ENCODE data around the gene FBXL2.

FBXL2 gene

DNA sequence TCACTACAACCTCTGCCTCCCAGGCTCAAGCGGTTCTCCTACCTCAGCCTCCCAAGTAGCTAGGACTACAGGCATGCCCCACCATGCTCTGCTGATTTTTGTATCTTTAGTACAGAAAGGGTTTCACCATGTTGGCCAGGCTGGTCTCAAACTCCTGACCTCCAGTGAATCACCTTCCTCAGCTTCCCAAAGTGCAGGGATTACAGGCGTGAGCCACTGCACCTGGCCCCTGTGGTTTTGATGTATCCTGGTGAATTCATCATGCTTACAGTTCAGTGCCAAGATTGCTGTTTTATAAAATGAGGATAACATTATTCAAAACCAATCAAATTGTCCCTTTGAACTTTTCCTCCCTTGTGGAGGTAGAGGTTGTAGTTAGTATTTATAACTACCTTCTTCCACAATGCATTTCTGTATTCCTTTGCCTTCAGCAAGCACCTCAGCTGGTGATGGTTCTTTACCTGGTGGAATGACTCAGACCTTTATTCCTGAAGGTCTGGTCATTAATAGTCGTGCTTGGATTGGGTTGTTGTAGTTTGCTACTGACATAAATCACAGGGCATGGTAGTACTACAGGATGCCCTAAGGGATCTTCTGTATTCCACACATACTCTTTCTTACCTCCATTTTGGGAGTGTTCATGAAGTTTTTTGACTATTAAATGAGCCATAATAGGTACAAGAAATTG, 86.0 kb downstream of the FBXL2 start:
- DNase-seq = no peak
- Histone ChIP-seq H3K27ac (no peak overlapping the region), H3K4me1 (peaks cover 0 to 11% (median 5%) of the 10 kb centered on the region in 4 donors), H3K27me3 (no peaks in the 10 kb centered on the region), H3K36me3 (peaks cover 4 to 5% (median 5%) of the 10 kb centered on the region in 3 donors), H3K4me3 (no peak overlapping the region), H3K9me3 (no peaks in the 10 kb centered on the region)
- TF ChIP-seq, protein P1, sequence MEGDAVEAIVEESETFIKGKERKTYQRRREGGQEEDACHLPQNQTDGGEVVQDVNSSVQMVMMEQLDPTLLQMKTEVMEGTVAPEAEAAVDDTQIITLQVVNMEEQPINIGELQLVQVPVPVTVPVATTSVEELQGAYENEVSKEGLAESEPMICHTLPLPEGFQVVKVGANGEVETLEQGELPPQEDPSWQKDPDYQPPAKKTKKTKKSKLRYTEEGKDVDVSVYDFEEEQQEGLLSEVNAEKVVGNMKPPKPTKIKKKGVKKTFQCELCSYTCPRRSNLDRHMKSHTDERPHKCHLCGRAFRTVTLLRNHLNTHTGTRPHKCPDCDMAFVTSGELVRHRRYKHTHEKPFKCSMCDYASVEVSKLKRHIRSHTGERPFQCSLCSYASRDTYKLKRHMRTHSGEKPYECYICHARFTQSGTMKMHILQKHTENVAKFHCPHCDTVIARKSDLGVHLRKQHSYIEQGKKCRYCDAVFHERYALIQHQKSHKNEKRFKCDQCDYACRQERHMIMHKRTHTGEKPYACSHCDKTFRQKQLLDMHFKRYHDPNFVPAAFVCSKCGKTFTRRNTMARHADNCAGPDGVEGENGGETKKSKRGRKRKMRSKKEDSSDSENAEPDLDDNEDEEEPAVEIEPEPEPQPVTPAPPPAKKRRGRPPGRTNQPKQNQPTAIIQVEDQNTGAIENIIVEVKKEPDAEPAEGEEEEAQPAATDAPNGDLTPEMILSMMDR (IDR thresholded peaks at IDR 0.05) = no peak
- intact Hi-C loops (cut with DNase I; ENCODE audit: low total_unique reads) = no loop called here

GRCh38 chr3:33364060-33364459, 86.8 kb downstream of the FBXL2 start:
- Histone ChIP-seq H3K27me3 (no peaks in the 10 kb centered on the region), H3K4me3 (no peak overlapping the region), H3K27ac (no peak overlapping the region), H3K4me1 (peaks cover 0 to 5% (median 2%) of the 10 kb centered on the region in 4 donors), H3K9me3 (no peaks in the 10 kb centered on the region), H3K36me3 (peaks cover 4 to 5% (median 5%) of the 10 kb centered on the region in 3 donors)
- TF ChIP-seq, protein P1 (IDR thresholded peaks at IDR 0.05) = no peak
- DNase-seq = no peak
- intact Hi-C loops (cut with DNase I; ENCODE audit: low total_unique reads) = no loop called here

DNA sequence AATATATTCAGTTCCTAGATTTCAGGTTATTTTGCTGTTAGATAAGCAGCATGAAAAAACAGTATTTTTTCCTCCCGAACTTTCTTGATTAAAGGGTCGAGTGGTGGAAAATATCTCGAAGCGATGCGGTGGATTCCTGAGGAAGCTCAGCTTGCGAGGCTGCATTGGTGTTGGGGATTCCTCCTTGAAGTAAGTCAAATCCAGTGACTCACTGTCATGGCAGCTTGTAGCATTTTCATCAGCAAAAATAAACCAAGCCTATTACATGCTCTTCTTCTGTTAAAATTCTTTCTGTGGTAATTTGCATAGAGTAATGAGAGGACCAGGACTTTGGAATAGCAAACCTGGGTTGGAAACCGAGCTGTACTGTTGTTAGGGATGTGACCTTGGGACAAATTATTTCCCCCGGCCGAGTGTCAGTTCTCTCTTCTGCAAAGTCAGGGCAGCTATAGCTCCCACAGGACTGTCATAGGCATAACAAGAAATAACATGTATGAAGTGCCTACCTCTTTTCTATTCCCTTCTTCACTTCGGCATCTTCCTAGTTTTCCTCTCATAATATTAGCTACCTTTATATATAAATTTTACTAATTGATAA, 87.4 kb downstream of the FBXL2 start:
- no peak overlapping the region for H3K27ac ChIP-seq
- no peak for DNase-seq

DNA sequence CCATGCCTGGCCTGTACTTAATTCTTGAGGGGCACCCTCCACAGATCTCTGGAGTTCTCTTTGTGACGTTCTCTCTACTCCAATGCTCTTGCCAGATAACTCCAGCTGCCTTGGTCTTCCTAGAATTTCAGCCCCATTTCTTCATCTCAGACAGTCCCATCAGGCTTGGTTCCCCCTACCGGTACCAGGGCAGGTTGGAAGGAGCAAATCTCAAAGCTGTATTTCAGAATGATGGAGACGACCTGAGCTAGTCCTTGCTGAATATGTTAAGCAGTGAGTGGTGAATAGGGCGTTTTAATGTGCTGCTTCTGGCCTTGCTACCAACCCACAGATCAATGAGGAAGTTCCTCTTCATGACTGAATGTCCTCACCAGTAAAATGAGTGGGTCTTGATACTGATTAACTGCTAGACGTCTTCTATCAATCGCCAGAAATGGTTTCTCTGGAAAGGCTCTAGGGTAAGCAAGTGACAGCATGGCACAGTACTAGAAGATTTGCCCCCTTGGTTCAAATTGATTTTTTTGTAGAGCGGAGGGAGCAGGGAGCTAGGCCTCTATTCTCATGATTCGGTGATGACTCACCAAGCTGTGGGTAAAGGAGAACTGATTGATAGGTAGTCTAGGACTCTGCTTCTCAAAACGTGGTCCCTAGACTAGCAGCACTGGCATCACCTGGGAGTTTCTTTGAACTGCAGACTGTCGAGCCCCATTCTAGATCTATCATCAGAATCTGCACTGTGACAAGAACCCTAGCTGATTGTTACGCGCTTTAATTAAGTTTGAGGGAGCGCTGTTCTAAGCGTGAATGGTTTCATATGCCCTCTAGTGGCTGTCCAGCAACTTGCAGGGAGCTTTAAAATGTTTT, 95.2 kb downstream of the FBXL2 start:
- DNase-seq = peak in 1 of 2 donors; percentile 41
- Histone ChIP-seq H3K4me3 (no peak overlapping the region), H3K27me3 (no peaks in the 10 kb centered on the region), H3K27ac (peak overlapping the region; percentile 30 to 56), H3K36me3 (peaks cover 23 to 30% (median 29%) of the 10 kb centered on the region in 3 donors), H3K4me1 (peaks cover 0 to 11% (median 0%) of the 10 kb centered on the region in 4 donors), H3K9me3 (peaks cover 0 to 5% (median 0%) of the 10 kb centered on the region in 3 donors)
- intact Hi-C loops (cut with DNase I; ENCODE audit: low total_unique reads) = loop anchor here (1.0 to 10.0 kb wide), 2 partner anchors 158 to 240 kb away; partner anchors contain the start of gene SUSD5
- TF ChIP-seq, protein P1 (IDR thresholded peaks at IDR 0.05) = peak; percentile 90 to 94

More for the DNA sequence above, 87.4 kb downstream of the FBXL2 start:
- H3K9me3 ChIP-seq = no peaks in the 10 kb centered on the region
- intact Hi-C loops (cut with DNase I; ENCODE audit: low total_unique reads) = no loop called here
- peaks cover 4 to 5% (median 5%) of the 10 kb centered on the region in 3 donors for H3K36me3 ChIP-seq
- H3K4me1 ChIP-seq = peaks cover 0 to 5% (median 2%) of the 10 kb centered on the region in 4 donors
- H3K4me3 ChIP-seq = no peak overlapping the region
- TF ChIP-seq, protein P1 (IDR thresholded peaks at IDR 0.05) = no peak
- no peaks in the 10 kb centered on the region for H3K27me3 ChIP-seq

GRCh38 chr3:33373082-33373437, 95.8 kb downstream of the FBXL2 start:
- no peak for DNase-seq
- TF ChIP-seq, protein P1 (IDR thresholded peaks at IDR 0.05) = no peak
- Histone ChIP-seq H3K4me3 (no peak overlapping the region), H3K9me3 (peaks cover 0 to 5% (median 0%) of the 10 kb centered on the region in 3 donors), H3K36me3 (peaks cover 29 to 37% (median 35%) of the 10 kb centered on the region in 3 donors), H3K27me3 (no peaks in the 10 kb centered on the region), H3K27ac (no peak overlapping the region), H3K4me1 (peaks cover 0 to 11% (median 0%) of the 10 kb centered on the region in 4 donors)
- intact Hi-C loops (cut with DNase I; ENCODE audit: low total_unique reads) = loop anchor here (10.0 kb wide), 1 partner anchor 158 kb away; the partner anchor contains the start of gene SUSD5

Measured in tibial artery (tissue), 4 donors.